Fibroblast of villous mesenchyme (primary cell): ENCODE results near the gene GGT7. TPM values are rescaled to one million over a fixed set of nuclear protein-coding genes. Genes with fewer than 3 reads are reported as not detected.

Experiments
- DNase-seq: peaks from one replicate; pipeline ENCODE4 v3.0.0-alpha.2; 2010; ENCODE audit warnings: low read depth
- H3K4me3 ChIP-seq: 2 replicates; pipeline ENCODE4 v1.5.1; 2011; ENCODE audit warnings: low read depth, mild to moderate bottlenecking, low read length
- CTCF ChIP-seq: IDR thresholded peaks from 2 replicates; pipeline ENCODE4 v1.5.1; 2012; ENCODE audit warnings: low read depth, mild to moderate bottlenecking, low read length; ENCODE audit not compliant: insufficient read depth
- total RNA-seq: library from RNA; depleted of rRNA; stranded (reverse); fragments of >200 nt; gene quantifications from 2 replicates; pipeline ENCODE4 v1.2.3, GENCODE V29; 2012

GGT7 gene
- total RNA-seq, 1 donor, result 9.5 TPM

GRCh38 chr20:34843421-34843820 lies 29.2 kb downstream of the GGT7 start:
- peak; percentile 2 for DNase-seq
- no peak for TF ChIP-seq CTCF
- H3K4me3 ChIP-seq, result no peak overlapping the region

- no peak for DNase-seq
- H3K4me3 ChIP-seq, result no peak overlapping the region
- TF ChIP-seq CTCF, result no peak
Measured at GRCh38 chr20:34842143-34842542, 30.5 kb downstream of the GGT7 start.

- DNase-seq, result peak; percentile 49
- H3K4me3 ChIP-seq, result no peak overlapping the region
- TF ChIP-seq CTCF, result peak; percentile 42
Measured at GRCh38 chr20:34834459-34834893, 38.2 kb downstream of the GGT7 start.

- no peak for TF ChIP-seq CTCF
- no peak overlapping the region for H3K4me3 ChIP-seq
- DNase-seq, result no peak
Measured at GRCh38 chr20:34831936-34832335, 40.7 kb downstream of the GGT7 start.

GRCh38 chr20:34829191-34829590 lies 43.5 kb downstream of the GGT7 start:
- no peak for TF ChIP-seq CTCF
- no peak for DNase-seq
- no peak overlapping the region for H3K4me3 ChIP-seq

GRCh38 chr20:34825530-34826362 lies 46.9 kb downstream of the GGT7 start, which contains the start of gene NCOA6:
Gene NCOA6 (minus strand): TSS chr20:34825651. CDS start chr20:34782355, 43,296 bp downstream.
- DNase-seq, result peak; percentile 81
- TF ChIP-seq CTCF, result no peak

More at GRCh38 chr20:34825530-34826362, 46.9 kb downstream of the GGT7 start, which contains the start of gene NCOA6:
- peak within 1 kb of the TSS; percentile 78 for H3K4me3 ChIP-seq
